ENCODE data around the gene KCNK3. TPM values are rescaled to one million over a fixed set of nuclear protein-coding genes. Genes with fewer than 3 reads are reported as not detected.
A peak's percentile ranks its signal among the peaks of the same experiment; 100 is the strongest.

KCNK3 gene
- total and polyA plus RNA-seq, 2 donors (not counting 3 experiments of a cell fraction or from before 2014, with no cell fraction given), result not detected

GRCh38 chr2:26745609-26746327, 53.2 kb downstream of the KCNK3 start:
- Histone ChIP-seq H3K4me3 (replicated peaks in 1 of 3; ENCODE audit: insufficient read depth in 1 of 3, low read depth in 1 of 3, low read length in 3 of 3) (no peak overlapping the region), H3K4me1 (ENCODE audit: control insufficient read depth, extremely low read depth, insufficient read depth, low read length) (no peaks in the 10 kb centered on the region), H2AFZ (ENCODE audit: low read depth, low read length) (no peak overlapping the region), H3K9me1 (replicated peaks; ENCODE audit: control insufficient read depth, extremely low read depth, insufficient read depth, low read length) (no peaks in the 10 kb centered on the region), H3K27ac (ENCODE audit: insufficient read depth, low read depth, low read length) (no peak overlapping the region), H3K9ac (replicated peaks; ENCODE audit: extremely low read depth, insufficient read depth, low read length) (no peak overlapping the region), H3K36me3 (ENCODE audit: control insufficient read depth in 2 of 2, extremely low read depth in 1 of 2, insufficient read depth in 2 of 2, low read length in 2 of 2) (no peaks in the 10 kb centered on the region), H3K27me3 (ENCODE audit: control insufficient read depth in 2 of 2, insufficient read depth in 2 of 2, low read length in 2 of 2) (no peaks in the 10 kb centered on the region), H4K20me1 (replicated peaks; ENCODE audit: control insufficient read depth, extremely low read depth, insufficient read depth, low read length) (no peaks in the 10 kb centered on the region), H3K79me2 (ENCODE audit: control insufficient read depth, insufficient read depth, low read length) (no peaks in the 10 kb centered on the region), H3K9me3 (replicated peaks; ENCODE audit: control insufficient read depth, insufficient read depth, low read length) (no peaks in the 10 kb centered on the region), H3K4me2 (ENCODE audit: insufficient read depth, low read length) (no peak overlapping the region)
- BruUV-seq (replicated peaks), result no TSS peak
- ChIA-PET POLR2A (no interaction called here), CTCF (interaction anchor here (0.6 to 14.5 kb wide), 30 partner anchors 8 to 275 kb away, joined by 3 to 353 read pairs (median 4); partner anchors contain the start of genes CENPA and KCNK3)
- dilution Hi-C loops (cut with MboI; ENCODE audit: extremely low pct_ligation_motif_present, low sequenced_read_pairs), result no loop called here
- FAIRE-seq, result peak; percentile 78
- TF ChIP-seq EZH2 (IDR thresholded peaks at IDR 0.05; ENCODE audit: borderline replicate concordance, low read depth, low read length, severe bottlenecking) (no peak), POLR2AphosphoS5 (IDR thresholded peaks at IDR 0.05; ENCODE audit: insufficient read depth, low read depth, low read length) (no peak), POLR2A (IDR thresholded peaks at IDR 0.05; ENCODE audit: low read depth, low read length) (no peak), CTCF (IDR thresholded peaks at IDR 0.05; ENCODE audit: extremely low read depth in 1 of 2, insufficient read depth in 1 of 2, low read depth in 1 of 2, low read length in 2 of 2) (peak; percentile 87 to 88), GATA2 (IDR thresholded peaks at IDR 0.05; ENCODE audit: insufficient read depth, insufficient read length, low read depth, low read length) (no peak)
- DNase-seq (ENCODE audit: low read depth, low spot score), result peak; percentile 69
- intact Hi-C loops (cut with micrococcal nuclease), result loop anchor here (1.0 kb wide), 1 partner anchor 140 kb away; no protein-coding TSS in a partner anchor

Data from endothelial cell of umbilical vein (primary cell).